Activated gamma-delta T cell treated with Interleukin-2 at 50 U/mL for 16 hours (primary cell): ENCODE data around the gene CD34.

Experiments
- DNase-seq: peaks from one replicate; pipeline ENCODE4 v3.0.0-alpha.2; 2020

CD34 gene

DNA sequence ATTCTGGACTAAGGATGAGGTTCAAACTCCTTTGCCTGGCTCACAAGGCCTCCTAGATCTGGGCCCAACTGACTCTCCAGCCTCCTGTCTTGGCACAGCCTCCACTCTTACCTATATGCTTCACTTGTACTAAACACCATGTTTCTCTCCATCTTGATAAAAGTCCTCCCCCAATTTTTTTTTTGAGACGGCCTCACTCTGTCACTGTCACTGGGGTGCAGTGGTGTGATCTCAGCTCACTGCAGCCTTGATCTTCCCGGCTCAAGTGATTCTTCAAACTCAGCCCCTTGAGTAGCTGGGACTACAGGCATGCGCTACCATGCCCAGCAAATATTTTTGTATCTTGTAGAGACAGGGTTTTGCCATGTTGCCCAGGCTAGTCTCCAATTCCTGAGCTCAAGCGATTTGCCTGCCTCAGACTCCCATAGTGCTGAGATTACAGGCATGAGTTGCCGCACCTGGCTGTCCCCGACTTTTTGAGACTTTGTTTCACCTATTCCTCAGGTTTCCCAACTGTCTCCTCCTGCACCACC lies 39.7 kb downstream of the CD34 start:
- no peak for DNase-seq

DNA sequence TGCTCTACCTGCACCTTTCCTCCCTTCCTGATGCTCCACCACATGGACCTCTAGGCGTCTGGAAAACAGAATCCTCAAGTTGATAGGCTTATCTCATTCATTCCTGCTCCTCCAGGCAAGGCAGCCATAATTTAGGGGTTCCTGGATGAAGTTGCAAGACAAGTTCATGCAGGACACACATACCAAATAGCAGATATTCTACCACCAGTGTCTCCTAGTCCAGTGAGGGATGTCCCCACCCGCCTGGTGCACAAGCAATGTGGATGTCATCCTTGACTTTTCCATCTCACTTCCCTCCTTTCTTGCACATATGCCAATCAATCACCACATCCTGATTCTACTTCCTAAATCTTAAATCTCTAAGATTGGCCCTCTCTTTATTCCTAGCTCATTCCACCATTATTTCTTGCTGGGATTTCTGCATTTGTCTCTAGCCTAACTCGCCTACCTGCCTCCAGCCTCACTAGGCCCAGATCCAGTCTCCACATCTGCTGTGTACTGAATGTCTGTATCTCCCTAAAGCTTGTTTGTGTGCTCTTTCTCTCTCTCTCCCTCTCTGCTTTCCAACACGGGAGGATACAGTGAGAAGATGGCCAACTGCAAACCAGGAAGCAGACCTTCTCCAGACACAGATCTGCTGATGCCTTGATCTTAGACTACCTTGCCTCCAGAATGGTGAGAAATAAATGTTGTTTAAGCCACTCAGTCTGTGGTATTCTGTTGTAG lies 40.5 kb downstream of the CD34 start:
- DNase-seq = no peak

GRCh38 chr1:207869859-207870258 lies 41.1 kb downstream of the CD34 start:
- DNase-seq = no peak

DNA sequence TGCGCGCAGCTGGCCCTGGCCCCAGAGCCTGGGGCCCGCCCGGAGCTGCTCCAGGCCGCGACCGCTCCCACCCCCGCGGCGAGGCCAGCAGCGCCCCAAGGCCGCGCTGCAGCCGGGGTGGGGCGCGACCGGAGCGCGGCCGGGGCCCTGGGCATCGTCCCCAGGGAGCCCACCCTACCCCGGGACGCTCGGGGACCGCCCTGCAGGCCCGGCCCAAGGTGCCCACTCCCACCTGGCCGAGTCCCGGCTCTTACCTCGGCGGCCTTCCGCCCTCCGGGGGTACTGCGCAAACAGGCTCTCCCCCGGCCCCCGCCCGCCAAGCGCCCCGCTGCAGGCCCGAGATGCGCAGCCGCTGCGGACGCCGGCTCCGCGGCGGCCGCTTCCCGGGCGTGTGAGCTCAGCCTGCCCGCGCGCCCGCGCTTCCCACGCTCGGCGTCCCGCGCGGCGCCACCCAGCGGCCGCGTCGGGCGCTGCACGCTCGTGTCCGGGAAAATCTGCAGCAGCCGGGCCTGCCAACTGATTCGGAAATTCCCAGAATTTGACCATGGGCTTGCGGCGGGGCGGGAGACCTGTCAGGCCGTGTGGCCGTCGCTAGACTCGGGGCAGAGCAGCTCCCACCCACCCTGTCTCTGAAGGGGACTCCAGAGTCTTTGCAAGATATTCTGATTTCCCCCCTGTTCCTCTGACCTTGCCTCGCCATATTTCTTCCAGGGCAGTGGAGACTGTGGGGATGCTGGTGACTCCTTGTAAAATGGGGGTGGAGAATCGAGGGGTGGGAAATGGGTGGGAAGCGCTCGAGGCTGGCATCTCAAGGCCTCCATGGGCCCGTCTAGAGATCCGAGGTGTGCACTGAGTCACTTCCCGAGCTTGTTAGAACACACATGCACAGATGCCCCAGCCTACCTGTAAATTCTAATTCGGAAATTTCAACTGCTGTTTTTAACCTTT lies 41.9 kb downstream of the CD34 start:
- peak; percentile 55 for DNase-seq

- DNase-seq = no peak
Measured at GRCh38 chr1:207868251-207868773, 42.6 kb downstream of the CD34 start.

DNA sequence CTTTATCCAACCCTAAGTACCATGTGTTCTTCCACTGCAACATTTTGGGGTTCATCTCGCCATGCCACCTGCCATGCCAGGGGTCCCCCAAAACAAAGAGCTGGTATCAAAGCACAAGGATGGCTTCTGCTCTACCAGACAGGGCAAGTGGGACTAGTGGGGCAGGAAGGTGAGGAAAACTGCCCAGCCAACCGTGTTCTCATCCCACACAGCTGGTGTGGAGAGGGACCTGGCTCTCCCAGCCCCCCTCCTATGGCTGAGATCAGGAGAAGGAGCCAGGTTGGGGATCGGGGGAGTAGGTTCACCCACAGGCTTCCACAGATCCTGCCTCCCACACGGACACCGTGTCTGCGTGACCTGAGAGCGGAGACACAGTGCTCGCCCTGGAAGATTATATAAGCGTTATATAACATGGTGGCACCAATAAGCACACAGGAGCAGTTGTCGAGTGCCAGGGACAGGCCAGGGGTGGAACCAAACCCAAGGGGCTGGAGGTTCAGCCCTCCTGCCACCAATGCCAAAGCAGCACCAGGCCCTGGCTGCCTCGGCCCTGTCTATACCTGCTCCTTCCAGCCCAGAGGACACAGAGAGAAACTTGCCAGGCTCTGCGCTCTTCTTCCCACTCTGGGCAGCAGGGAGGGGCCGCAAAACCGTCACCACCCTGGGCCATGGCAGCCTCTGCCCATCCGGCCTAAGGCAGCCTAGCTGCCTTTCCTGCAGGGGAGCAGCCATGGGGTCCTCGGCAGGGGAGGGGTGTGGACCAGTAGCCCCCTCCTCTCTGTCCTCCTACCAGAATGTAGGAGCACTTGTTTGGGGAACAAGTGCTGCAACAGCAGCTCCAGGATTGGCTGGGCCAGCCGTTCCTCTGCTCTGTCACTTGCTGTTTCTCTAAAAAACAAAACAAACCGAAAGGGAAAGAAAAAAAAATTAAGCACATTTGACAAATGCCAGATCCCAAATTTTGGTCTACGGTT lies 43.5 kb downstream of the CD34 start:
- DNase-seq = no peak

DNA sequence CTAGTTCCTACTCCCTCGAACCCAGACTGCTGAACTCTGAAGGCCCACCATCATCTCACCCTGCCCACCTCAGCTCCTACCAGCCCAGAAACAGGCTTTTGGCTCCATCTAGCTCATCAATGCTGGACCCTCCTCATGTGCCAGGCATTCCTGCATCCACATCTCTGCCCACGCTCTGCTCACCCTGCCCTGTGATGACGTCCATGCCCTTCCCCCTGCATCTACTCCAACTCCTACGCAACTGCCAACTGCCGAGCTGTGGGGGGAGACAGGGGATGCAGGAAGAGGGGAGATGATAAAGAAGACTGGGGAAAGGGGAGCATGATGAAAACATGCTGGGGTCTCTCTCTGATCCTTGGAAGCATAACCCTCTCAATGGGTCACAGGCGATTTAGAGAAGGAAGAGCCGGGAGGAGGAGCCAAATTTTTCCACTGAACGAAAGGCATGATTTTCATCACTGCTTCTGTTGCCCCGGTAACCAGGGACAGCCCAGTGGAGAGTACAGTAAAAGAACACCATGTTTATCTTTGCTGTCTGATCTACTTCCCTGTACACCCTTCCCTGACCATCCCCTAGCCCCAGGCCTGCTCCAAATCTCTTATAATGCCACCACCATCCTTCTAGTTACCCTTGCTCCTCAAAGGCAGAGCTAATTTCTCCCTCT lies 44.3 kb downstream of the CD34 start:
- DNase-seq = no peak

DNA sequence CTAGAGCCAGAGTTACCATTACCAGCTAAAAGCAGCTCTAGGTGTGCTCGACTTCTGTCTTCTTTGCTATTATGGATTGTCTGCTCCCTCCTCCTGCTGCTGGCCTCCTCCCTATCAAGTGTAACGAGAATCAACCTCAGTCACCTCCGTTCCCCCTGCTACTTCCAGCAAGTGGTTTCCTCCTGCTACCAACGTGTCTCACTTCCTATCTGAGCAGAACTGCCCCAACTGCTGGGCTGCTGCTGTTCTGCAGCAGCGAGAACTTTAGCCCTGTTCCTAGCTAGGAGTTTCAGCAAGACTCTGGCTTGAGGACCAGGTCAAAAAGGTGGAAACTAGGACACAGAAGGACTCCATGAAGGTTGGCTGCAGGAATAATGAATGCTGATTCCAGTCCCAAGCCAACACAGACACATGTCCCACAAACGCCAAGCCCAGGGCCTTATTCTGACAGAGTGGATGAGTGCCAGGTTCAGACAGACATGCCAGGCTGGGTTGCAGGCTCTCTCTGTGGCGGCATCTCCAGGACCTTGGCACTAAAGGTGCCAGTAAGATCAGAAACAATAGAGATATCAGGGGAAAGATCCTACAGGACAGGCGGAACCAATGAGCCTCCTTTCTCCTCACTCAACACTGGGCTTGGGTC lies 46.9 kb downstream of the CD34 start:
- DNase-seq = peak; percentile 44

- DNase-seq = no peak
Measured at GRCh38 chr1:207862241-207862787, 48.6 kb downstream of the CD34 start.

GRCh38 chr1:207861442-207862177 lies 49.3 kb downstream of the CD34 start:
- DNase-seq = peak; percentile 45

GRCh38 chr1:207860531-207860930 lies 50.4 kb downstream of the CD34 start:
- DNase-seq = no peak

DNA sequence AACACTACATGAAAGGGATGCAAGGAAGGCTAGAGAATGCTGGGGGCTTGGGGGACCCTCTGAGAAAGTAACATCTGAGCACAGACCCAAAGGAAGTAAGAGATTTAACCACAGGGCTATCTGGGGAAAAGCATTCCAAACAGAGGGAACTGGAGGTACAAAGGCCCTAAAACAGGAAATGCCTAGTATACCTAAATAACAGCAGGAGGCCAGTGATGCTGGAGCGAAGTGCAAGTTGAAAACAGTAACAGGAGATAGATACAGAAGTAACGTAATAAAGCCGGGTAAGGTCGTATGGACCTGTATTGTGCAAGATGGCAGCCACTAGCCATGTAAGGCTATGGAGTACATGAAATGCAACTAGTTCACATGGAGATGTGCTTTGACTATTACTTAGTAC lies 52.1 kb downstream of the CD34 start:
- no peak for DNase-seq

DNA sequence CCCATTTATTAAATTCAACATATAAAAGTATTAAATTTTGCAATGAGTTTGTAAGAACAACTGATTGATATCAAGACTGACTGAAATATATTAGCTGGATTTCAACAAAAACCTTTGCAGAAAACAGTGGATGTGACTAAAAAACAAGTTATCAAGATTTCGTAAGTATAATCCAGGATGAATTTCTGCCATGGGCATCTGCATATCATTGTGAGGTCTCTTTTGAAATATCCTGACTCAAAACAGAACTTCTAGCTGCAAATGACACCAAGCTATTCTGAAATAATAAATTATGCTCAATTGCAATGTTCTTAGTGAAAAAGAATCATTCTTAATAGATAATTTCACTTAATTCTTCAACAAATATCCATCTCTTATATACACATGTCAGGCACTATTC lies 52.6 kb downstream of the CD34 start:
- no peak for DNase-seq

DNA sequence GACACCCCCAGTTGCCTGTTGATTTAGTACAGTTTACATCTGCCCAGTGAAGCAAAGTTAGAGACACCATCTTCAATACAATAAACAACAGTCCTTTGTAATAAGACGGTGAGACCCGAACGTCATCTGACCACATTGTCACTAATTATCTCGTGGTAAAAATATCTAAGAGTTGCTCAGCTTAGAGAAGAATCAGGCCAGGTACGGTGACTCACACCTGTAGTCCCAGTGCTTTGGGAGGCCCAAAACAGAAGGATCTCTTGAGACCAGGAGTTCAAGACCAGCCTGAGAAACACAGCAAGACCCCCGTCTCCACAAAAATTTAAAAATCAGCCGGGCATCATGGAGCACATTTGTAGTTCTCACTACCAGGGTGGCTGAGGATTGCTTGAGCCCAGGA lies 53.5 kb downstream of the CD34 start:
- no peak for DNase-seq

DNA sequence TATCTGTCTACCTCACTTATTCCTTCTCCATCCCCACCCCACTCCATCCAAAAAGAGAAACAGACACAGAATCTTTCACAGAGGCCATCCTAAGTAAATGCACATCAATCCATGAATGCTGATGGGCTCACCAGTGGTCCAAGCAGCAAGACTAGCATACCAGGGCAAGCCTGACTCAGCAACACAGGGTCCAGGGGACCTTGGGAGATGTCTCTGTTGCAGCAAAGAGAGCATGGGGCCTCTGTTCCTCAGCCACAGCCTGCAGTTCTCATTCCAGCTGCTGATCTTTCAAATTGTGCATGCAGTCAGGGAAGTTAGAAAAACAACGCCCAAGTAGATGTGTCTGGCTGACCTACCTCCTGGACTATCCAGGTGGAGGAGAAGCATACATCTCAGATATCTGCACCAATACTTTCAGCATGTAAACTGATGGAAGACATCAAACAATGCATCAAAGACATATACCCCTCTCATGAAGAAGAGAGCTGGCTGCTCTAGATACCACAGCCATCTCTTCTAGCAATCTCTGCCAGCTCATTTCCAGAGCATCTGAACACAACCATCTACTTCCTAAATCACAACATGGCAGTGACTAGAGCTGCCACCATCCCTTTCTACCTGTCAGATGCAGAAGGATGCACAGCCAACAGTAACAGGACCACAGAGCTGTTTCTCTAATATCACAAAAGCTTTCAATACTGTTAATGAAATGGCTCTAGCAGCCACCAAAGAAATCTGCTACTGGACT lies 54.5 kb downstream of the CD34 start:
- DNase-seq = no peak

DNA sequence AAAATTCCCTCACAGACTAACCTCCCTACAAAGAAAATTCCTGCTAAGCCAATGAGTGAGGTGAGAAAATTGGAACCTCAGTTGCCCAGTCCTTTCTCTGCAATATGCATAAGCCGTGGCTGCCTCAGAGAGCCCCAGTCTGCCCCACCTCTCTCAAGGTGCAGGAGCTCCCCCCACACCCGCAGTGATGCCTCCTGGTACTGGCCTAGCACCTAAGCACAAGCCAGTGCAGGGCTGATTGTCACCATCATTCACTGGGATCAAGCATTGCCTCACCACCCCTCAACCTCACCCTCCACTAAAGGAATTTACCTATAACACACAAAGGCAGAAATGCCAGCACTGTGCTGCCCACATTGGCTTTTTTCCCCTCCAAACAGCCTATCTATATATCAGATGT lies 56.9 kb downstream of the CD34 start:
- DNase-seq = no peak

DNA sequence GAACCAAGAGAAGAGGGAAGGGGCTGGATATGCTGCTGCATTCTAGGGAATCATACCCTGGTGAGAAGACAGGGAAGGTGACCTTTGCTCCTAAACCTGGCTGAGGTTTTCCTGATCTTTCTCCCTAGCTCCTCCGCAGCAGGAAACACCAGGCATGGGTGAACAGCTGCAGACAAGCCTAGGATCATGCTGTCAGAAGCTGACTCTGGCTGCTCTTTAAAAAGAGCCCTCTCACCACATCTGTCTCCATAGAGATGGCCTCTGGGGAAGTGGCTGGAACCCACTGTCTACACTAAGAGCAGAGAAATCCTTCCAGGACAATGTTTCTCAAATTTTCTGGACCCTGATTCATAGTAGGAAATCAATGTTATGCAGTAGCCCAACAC lies 57.6 kb downstream of the CD34 start:
- DNase-seq = no peak

DNA sequence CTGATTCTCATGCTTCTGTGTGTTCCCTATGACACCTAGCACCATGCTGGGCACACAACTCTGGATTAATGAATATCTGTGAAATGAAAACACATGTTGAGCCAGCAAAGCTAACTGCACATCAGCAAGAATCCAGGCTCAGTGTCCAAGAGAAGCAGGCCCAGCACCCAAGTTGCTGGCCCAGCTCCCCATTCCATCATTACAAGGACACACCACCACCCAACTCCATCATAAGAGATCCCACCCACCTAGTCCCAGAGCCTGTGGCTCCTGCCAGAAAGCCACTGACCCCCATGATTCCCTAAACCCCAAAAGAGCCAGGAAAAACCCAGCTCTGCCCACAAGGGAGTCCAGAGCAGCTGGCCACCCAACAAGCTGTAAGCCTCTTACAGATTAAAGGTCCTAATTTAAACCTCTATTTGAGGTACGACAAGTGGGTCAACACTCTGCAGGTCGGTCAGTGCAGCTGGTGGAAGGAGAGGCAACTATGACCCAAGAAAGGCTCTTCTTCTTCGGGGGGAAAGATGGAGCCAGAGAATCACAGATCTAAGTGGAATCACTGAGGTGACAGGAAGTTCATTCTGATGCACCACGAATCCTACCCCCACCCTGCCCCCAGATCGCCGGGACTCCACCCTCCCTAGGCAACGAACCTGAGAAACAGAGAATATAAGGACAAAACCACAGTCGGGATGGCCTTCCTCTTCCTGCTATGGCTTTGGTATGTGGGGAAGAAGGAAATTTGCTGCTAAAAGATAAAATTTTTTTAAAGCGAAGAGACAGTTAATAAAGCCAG lies 58.2 kb downstream of the CD34 start:
- no peak for DNase-seq

DNA sequence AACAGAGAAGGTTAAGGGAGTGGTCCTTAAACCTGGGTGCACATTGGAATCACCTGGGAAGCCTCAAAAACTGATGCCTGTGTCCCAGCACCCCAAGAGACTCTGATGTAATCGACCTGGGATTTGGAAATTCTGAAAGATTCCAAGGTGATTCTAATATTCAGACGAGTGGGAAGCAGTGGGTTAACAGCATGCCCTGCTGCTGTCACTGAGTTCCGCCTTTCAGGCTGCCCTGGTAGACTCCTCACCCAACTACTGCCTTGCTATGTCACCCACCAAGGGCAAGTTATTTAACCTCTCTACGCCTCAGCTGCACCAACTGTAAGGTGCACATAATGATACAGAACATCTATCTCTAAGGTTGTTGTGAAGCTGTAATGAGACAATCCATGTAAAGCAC lies 59.2 kb downstream of the CD34 start:
- DNase-seq = no peak
